T-helper 1 cell (primary cell): ENCODE measurements around the gene ZFYVE28.

Experiments used
- DNase-seq, 5 donors: peaks; one replicate each; pipeline ENCODE4 v3.0.0-alpha.2; 2012 to 2020

Gene ZFYVE28

GRCh38 chr4:2409381-2409783 is 9.1 kb downstream of the ZFYVE28 start:
- DNase-seq = no peak

- DNase-seq = no peak
Observed at GRCh38 chr4:2408976-2409375, 9.5 kb downstream of the ZFYVE28 start.

GRCh38 chr4:2408401-2408958 is 10.0 kb downstream of the ZFYVE28 start:
- DNase-seq = peak in 1 of 5 donors; percentile 26

- no peak for DNase-seq
Observed at GRCh38 chr4:2407991-2408342, 10.5 kb downstream of the ZFYVE28 start.

GRCh38 chr4:2406920-2407319 is 11.5 kb downstream of the ZFYVE28 start:
- DNase-seq = no peak

GRCh38 chr4:2406406-2406805 is 12.0 kb downstream of the ZFYVE28 start:
- no peak for DNase-seq

GRCh38 chr4:2402941-2403340 is 15.5 kb downstream of the ZFYVE28 start:
- DNase-seq = no peak

GRCh38 chr4:2402048-2402842 is 16.2 kb downstream of the ZFYVE28 start:
- no peak for DNase-seq

GRCh38 chr4:2401610-2401983 is 16.8 kb downstream of the ZFYVE28 start:
- no peak for DNase-seq

- DNase-seq = peak in 1 of 5 donors; percentile 43
Observed at GRCh38 chr4:2400841-2401609, 17.4 kb downstream of the ZFYVE28 start.

GRCh38 chr4:2399631-2400190 is 18.7 kb downstream of the ZFYVE28 start:
- no peak for DNase-seq

- no peak for DNase-seq
Observed at GRCh38 chr4:2399216-2399615, 19.2 kb downstream of the ZFYVE28 start.

- no peak for DNase-seq
Observed at GRCh38 chr4:2397596-2398379, 20.7 kb downstream of the ZFYVE28 start.

GRCh38 chr4:2396781-2397368 is 21.6 kb downstream of the ZFYVE28 start:
- DNase-seq = no peak

- no peak for DNase-seq
Observed at GRCh38 chr4:2395584-2395983, 22.9 kb downstream of the ZFYVE28 start.

- no peak for DNase-seq
Observed at GRCh38 chr4:2395038-2395437, 23.4 kb downstream of the ZFYVE28 start.

- no peak for DNase-seq
Observed at GRCh38 chr4:2394528-2394927, 23.9 kb downstream of the ZFYVE28 start.

GRCh38 chr4:2393353-2394270 is 24.8 kb downstream of the ZFYVE28 start:
- no peak for DNase-seq

- DNase-seq = no peak
Observed at GRCh38 chr4:2390784-2391421, 27.5 kb downstream of the ZFYVE28 start.

GRCh38 chr4:2390146-2390545 is 28.3 kb downstream of the ZFYVE28 start:
- no peak for DNase-seq

- no peak for DNase-seq
Observed at GRCh38 chr4:2389691-2390090, 28.8 kb downstream of the ZFYVE28 start.
